ENCODE results near the gene SERPINB2.

- TF ChIP-seq CTCF (IDR thresholded peaks at IDR 0.05), result no peak
- TF ChIP-seq POLR2A (IDR thresholded peaks at IDR 0.05), result no peak
Observed at GRCh38 chr18:63908858-63909257, 21.4 kb downstream of the SERPINB2 start.

Measured in esophagus squamous epithelium (tissue), 4 donors.